ENCODE results near the gene RPS18.

DNA sequence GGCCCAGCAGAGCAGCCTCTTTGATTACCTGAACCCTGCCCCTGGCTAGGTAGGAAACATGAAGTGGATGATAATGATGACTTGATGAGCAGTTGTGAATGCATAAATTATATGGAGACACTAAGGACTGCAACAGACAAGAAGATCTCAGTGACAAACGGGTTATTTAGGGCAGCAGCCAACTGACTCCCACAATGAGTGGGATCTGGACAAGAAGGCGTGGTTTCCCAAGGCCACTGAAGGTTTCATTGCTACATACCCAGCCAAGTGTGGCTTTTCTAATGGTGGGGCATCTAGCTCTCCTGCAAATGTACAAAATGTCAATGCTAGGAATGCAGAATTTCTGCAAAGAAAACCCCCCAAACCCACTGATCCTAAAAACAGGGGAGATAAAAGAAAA, 34.1 kb upstream of the RPS18 start:
- TF ChIP-seq POLR2AphosphoS5 (IDR thresholded peaks at IDR 0.05; ENCODE audit: low read depth, low read length), result no peak
- TF ChIP-seq POU2F2 (IDR thresholded peaks at IDR 0.05; ENCODE audit: low read depth, low read length), result no peak
- TF ChIP-seq POLR2A (IDR thresholded peaks at IDR 0.05; ENCODE audit: low read depth, low read length), result no peak
- no peak for TF ChIP-seq PAX5 (IDR thresholded peaks at IDR 0.05; ENCODE audit: insufficient read depth, low read length, severe bottlenecking)

Data from GM12891 (cell line).